Uterus (tissue), 4 donors: ENCODE results near the gene NCAM1. TPM values are rescaled to one million over a fixed set of nuclear protein-coding genes. Genes with fewer than 3 reads are reported as not detected.
"Not testable (repeated sequence)": the region's sequence is repeated elsewhere in the genome, so short reads cannot be mapped to it uniquely, and the experiment has no call there.

Experiments used
- DNase-seq, 2 donors: peaks; one replicate each; pipeline ENCODE4 v3.0.0-alpha.2; 2019 to 2020
- H3K27ac ChIP-seq, 2 donors: fragments of 200-600 bp; sonication (generic); 1 replicate in 1 of 2; 2 replicates in 1 of 2; pipeline ENCODE4 v1.5.1; 2016 to 2018
- H3K27me3 ChIP-seq, 2 donors: fragments of 200-600 bp; sonication (generic); one replicate each; pipeline ENCODE4 v1.5.1; 2018 to 2019; ENCODE audit warnings: control low read depth in 1 of 2
- H3K36me3 ChIP-seq, 2 donors: fragments of 200-600 bp; sonication (generic); one replicate each; pipeline ENCODE4 v1.5.1; 2019; ENCODE audit warnings: control low read depth in 1 of 2
- H3K4me1 ChIP-seq, 2 donors: fragments of 200-600 bp; sonication (generic); one replicate each; pipeline ENCODE4 v1.5.1; 2018 to 2019; ENCODE audit warnings: control low read depth in 1 of 2
- H3K4me3 ChIP-seq, 2 donors: fragments of 200-600 bp; sonication (generic); 1 replicate in 1 of 2; 2 replicates in 1 of 2; pipeline ENCODE4 v1.5.1; 2018 to 2019; ENCODE audit warnings: mild to moderate bottlenecking in 1 of 2
- H3K9me3 ChIP-seq, 2 donors: fragments of 200-600 bp; sonication (generic); one replicate each; pipeline ENCODE4 v1.5.1; 2019; ENCODE audit warnings: control low read depth in 1 of 2
- POLR2A ChIP-seq, 2 donors: fragments of 450-650 bp; IDR thresholded peaks; one replicate each; pipeline ENCODE4 v1.6.1; 2016; ENCODE audit warnings: antibody characterized with exemption in 2 of 2, mild to moderate bottlenecking in 1 of 2, moderate library complexity in 1 of 2
- intact Hi-C: fragments of 100-400 bp; cut with DNase I; formaldehyde crosslinking; loops from one replicate; pipeline ENCODE4 v1.15.1; 2023; ENCODE audit warnings: low total_unique reads
- total RNA-seq, 4 donors: library from RNA; depleted of rRNA in 3 of 4; stranded (reverse); fragments of >200 nt in 3 of 4; gene quantifications; one replicate each; pipeline versions ENCODE4 v1.1.0 to v1.2.4, GENCODE V29; 2014 to 2023
- TF ChIP-seq, protein P1 (sequence below), 4 experiments: fragments of 200-600 bp in 2 of 4; fragments of 450-650 bp in 2 of 4; sonication (generic) in 2 of 4; IDR thresholded peaks; one replicate each; pipeline ENCODE4 v1.5.1; 2016 to 2019; ENCODE audit warnings: antibody characterized with exemption in 4 of 4, mild to moderate bottlenecking in 2 of 4, moderate library complexity in 1 of 4
- donor health status: DM: yes; HTN: yes; CAD: no.

Gene NCAM1
- total RNA-seq, 4 donors from 2014 or later: 54.4 to 210 (median 171) TPM

DNA sequence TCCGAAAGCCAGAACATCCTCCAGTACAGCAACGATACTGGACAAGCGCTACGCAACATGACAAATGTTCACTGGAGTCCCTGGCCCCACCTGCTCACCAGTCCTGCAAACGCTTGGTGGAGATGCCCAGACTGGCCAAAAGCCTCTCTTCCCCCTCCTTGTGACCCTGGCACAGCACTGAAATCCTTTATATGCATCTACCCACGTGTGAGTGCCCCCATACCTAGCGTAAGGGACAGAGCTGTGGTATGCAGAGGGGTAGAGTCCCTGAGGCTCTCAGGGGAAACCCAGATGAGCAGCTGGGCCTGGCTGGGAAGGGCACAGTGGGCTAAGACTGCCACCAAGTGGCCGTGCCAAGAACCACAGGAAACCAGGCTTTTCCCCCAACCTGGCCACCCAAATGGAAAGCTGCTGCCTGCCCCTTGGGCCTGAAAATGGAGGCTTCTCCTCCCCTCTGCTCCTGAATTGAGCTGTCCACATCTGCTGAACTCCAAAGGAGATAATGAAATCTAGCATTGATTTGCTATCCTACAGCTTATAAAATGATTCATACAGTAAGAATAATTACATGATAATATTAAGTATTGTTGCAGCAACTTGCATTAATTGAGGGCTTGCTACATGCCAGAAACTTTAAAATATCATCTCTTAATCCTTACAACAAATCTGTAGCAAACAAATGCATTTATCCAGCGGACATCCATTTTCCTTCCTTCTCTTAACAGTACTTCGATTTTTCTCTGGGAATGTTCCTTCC is 328.4 kb downstream of the NCAM1 start:
- H3K4me1 ChIP-seq: no peaks in the 10 kb centered on the region
- H3K27ac ChIP-seq: no peak overlapping the region
- H3K27me3 ChIP-seq: no peaks in the 10 kb centered on the region
- H3K9me3 ChIP-seq: no peaks in the 10 kb centered on the region
- intact Hi-C loops: loop anchor here (10.0 kb wide), 2 partner anchors 255 to 705 kb away; no protein-coding TSS in a partner anchor
- no peaks in the 10 kb centered on the region for H3K36me3 ChIP-seq
- TF ChIP-seq, protein P1, sequence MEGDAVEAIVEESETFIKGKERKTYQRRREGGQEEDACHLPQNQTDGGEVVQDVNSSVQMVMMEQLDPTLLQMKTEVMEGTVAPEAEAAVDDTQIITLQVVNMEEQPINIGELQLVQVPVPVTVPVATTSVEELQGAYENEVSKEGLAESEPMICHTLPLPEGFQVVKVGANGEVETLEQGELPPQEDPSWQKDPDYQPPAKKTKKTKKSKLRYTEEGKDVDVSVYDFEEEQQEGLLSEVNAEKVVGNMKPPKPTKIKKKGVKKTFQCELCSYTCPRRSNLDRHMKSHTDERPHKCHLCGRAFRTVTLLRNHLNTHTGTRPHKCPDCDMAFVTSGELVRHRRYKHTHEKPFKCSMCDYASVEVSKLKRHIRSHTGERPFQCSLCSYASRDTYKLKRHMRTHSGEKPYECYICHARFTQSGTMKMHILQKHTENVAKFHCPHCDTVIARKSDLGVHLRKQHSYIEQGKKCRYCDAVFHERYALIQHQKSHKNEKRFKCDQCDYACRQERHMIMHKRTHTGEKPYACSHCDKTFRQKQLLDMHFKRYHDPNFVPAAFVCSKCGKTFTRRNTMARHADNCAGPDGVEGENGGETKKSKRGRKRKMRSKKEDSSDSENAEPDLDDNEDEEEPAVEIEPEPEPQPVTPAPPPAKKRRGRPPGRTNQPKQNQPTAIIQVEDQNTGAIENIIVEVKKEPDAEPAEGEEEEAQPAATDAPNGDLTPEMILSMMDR (IDR thresholded peaks at IDR 0.05): peak; percentile 85 to 90 (median 88)
- no peak for TF ChIP-seq POLR2A (IDR thresholded peaks at IDR 0.05)
- DNase-seq: peak; percentile 45 to 63
- no peak overlapping the region for H3K4me3 ChIP-seq

DNA sequence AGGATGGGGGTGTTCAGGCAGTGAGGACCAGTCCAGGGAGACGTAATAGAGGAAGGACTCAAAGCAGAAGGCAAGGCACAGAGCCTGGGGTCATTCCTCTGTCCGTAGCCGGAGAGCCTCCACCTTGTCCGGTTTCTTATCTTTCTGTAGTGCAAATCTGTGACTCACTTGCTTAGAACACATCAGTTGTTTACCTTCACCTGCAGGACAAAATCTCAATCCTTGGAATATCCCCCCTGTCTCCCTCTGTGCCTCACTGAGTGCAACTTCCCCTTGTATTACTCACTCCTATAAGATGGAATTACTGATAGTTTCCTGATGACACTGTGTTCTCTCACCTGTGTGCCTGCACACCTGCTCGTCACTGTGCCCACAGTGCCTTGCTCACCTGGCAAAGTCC is 332.7 kb downstream of the NCAM1 start:
- Histone ChIP-seq H3K4me3 (no peak overlapping the region), H3K36me3 (no peaks in the 10 kb centered on the region), H3K9me3 (no peaks in the 10 kb centered on the region), H3K4me1 (no peaks in the 10 kb centered on the region), H3K27ac (no peak overlapping the region), H3K27me3 (no peaks in the 10 kb centered on the region)
- intact Hi-C loops: loop anchor here (10.0 kb wide), 1 partner anchor 251 kb away; no protein-coding TSS in a partner anchor
- TF ChIP-seq, protein P1 (IDR thresholded peaks at IDR 0.05): no peak
- no peak for TF ChIP-seq POLR2A (IDR thresholded peaks at IDR 0.05)
- DNase-seq: no peak

DNA sequence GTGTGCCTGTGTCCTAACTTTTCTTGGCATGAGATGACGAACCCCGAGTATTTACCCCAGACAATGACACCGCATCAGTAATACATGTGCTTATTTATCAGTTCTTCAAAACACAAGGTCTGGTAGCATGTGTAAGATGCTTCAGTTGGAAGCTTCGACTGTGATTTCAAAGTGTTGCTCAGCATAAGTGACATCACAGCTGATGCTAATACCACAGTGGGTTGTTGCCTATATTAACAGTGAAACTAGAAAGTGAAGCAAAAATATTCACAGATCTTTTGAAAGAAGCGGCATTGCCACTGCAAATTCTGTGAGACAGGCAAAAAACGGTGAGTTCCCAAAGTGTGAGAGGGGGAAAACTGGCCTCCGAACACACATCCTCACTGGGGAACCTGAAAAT is 334.8 kb downstream of the NCAM1 start:
- no peak overlapping the region for H3K4me3 ChIP-seq
- TF ChIP-seq, protein P1 (IDR thresholded peaks at IDR 0.05): no peak
- no peak for TF ChIP-seq POLR2A (IDR thresholded peaks at IDR 0.05)
- H3K36me3 ChIP-seq: no peaks in the 10 kb centered on the region
- no peak for DNase-seq
- intact Hi-C loops: loop anchor here (10.0 kb wide), 1 partner anchor 249 kb away; no protein-coding TSS in a partner anchor
- no peaks in the 10 kb centered on the region for H3K4me1 ChIP-seq
- no peak overlapping the region for H3K27ac ChIP-seq
- no peaks in the 10 kb centered on the region for H3K27me3 ChIP-seq
- H3K9me3 ChIP-seq: no peaks in the 10 kb centered on the region

DNA sequence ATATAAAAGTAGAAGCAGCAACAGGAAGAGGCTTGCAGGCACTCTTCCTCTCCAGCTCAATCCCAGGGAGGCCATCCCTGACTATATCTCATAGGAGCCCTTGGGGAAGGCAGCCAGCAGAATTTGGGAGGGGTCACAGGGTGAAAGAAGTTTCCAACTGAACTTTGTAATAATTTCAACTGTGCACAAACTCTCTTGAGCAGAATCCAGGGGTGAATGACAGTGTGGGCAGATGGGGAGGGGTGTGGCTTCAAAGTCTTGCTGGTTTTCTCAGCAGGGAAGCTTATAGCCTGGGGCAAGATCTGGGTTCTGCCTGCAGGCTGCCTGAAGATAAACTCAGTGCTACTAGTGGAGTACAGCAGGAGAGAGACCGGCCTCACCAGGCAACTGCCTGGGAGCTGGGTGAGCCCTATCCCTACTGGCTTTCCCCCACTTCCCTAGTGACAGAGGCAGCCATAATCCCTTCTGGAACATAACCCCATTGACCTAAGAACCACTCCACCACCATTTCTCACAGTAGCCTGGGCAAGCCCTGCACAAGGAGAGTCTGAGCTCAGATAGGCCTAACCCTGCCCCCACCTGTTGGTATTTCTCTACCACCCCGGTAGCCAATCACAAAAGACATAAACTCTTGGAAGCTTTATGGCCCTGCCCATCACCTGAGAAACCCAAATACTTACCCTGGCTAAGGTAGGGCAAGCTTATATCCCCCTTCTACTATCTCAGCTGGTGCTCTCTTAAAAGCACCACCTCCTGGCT is 335.4 kb downstream of the NCAM1 start:
- Histone ChIP-seq H3K27ac (no peak overlapping the region), H3K27me3 (no peaks in the 10 kb centered on the region), H3K4me1 (no peaks in the 10 kb centered on the region), H3K4me3 (no peak overlapping the region), H3K9me3 (no peaks in the 10 kb centered on the region), H3K36me3 (no peaks in the 10 kb centered on the region)
- no peak for DNase-seq
- intact Hi-C loops: loop anchor here (10.0 kb wide), 1 partner anchor 248 kb away; no protein-coding TSS in a partner anchor
- TF ChIP-seq POLR2A (IDR thresholded peaks at IDR 0.05): no peak
- TF ChIP-seq, protein P1 (IDR thresholded peaks at IDR 0.05): no peak

DNA sequence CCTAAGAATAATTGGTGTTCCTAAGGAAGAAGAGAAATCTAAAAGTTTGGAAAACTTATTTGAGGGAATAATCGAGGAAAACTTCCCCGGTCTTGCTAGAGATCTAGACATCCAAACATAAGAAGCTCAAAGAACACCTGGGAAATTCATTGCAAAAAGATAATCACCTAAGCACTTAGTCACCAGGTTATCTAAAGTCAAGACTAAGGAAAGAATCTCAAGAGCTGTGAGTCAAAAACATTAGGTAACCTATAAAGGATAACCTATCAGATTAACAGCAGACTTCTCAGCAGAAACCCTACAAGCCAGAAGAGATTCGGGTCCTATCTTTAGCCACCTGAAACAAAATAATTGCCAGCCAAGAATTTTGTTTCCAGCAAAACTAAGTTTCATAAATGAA is 337.3 kb downstream of the NCAM1 start:
- not testable (repeated sequence) for H3K36me3 ChIP-seq, H3K4me3 ChIP-seq, H3K4me1 ChIP-seq, DNase-seq, H3K27ac ChIP-seq, H3K9me3 ChIP-seq, H3K27me3 ChIP-seq
- intact Hi-C loops: loop anchor here (10.0 kb wide), 1 partner anchor 246 kb away; no protein-coding TSS in a partner anchor
